Progenitor cell of endocrine pancreas (in vitro differentiated cells): ENCODE measurements around the gene TOGARAM1. TPM values are rescaled to one million over a fixed set of nuclear protein-coding genes. Genes with fewer than 3 reads are reported as not detected.

Experiments used
- DNase-seq: peaks from one replicate; pipeline ENCODE4 v3.0.0; 2021; ENCODE audit warnings: low spot score; ENCODE audit not compliant: unreplicated experiment
- H3K27ac Mint-ChIP-seq: 2 replicates; pipeline ENCODE4 v1.8.0; 2021; ENCODE audit warnings: mild to moderate bottlenecking, moderate library complexity, mixed read lengths
- H3K27me3 Mint-ChIP-seq: 2 replicates; pipeline ENCODE4 v1.8.0; 2021; ENCODE audit warnings: mixed read lengths
- H3K36me3 Mint-ChIP-seq: 2 replicates; pipeline ENCODE4 v1.8.0; 2022; ENCODE audit warnings: mixed read lengths; ENCODE audit not compliant: insufficient read depth
- H3K4me1 Mint-ChIP-seq: 2 replicates; pipeline ENCODE4 v1.8.0; 2021; ENCODE audit warnings: low read depth, mixed read lengths
- H3K4me3 Mint-ChIP-seq: 2 replicates; pipeline ENCODE4 v1.8.0; 2021; ENCODE audit warnings: low read depth, mild to moderate bottlenecking, moderate library complexity, mixed read lengths
- H3K9me3 Mint-ChIP-seq: 2 replicates; pipeline ENCODE4 v1.8.0; 2021; ENCODE audit warnings: low read depth, mixed read lengths
- total RNA-seq: library from RNA; stranded (reverse); gene quantifications from 2 replicates; pipeline ENCODE4 v1.2.1, GENCODE V29; 2021
- TF ChIP-seq, protein P1 (sequence below): fragments of 200-600 bp; sonication (generic); IDR thresholded peaks from one replicate; pipeline ENCODE4 v1.5.0; 2021; ENCODE audit warnings: antibody characterized with exemption, mild to moderate bottlenecking; ENCODE audit not compliant: unreplicated experiment

The TOGARAM1 gene
- total RNA-seq, 1 donor from 2014 or later = 25.0 TPM

DNA sequence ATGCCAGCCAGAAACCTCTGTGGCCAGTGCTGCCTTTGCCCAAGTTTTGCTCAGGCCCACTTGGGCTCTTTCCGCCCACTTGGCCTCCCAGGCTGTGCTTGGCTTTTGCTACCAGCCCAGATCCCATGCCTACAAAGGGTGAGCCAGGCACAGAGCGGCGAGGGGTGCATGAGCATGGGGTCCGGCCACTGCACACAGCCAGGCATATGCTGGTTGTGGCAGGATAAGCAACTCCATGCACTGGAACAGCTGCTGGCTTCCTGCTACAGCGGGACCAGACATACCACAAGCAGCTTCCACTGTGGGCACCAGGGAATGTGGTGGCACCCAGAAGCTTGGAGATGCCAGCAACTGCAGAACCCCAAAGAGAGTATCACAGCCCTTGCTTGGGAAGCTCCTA, 76.3 kb downstream of the TOGARAM1 start:
- no peak for DNase-seq
- H3K4me3 Mint-ChIP-seq = no peak overlapping the region
- no peak overlapping the region for H3K27ac Mint-ChIP-seq
- H3K9me3 Mint-ChIP-seq = peaks cover 2% of the 10 kb centered on the region
- H3K36me3 Mint-ChIP-seq = peaks cover 41% of the 10 kb centered on the region
- TF ChIP-seq, protein P1, sequence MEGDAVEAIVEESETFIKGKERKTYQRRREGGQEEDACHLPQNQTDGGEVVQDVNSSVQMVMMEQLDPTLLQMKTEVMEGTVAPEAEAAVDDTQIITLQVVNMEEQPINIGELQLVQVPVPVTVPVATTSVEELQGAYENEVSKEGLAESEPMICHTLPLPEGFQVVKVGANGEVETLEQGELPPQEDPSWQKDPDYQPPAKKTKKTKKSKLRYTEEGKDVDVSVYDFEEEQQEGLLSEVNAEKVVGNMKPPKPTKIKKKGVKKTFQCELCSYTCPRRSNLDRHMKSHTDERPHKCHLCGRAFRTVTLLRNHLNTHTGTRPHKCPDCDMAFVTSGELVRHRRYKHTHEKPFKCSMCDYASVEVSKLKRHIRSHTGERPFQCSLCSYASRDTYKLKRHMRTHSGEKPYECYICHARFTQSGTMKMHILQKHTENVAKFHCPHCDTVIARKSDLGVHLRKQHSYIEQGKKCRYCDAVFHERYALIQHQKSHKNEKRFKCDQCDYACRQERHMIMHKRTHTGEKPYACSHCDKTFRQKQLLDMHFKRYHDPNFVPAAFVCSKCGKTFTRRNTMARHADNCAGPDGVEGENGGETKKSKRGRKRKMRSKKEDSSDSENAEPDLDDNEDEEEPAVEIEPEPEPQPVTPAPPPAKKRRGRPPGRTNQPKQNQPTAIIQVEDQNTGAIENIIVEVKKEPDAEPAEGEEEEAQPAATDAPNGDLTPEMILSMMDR = no peak
- H3K27me3 Mint-ChIP-seq = no peaks in the 10 kb centered on the region
- H3K4me1 Mint-ChIP-seq = peaks cover 3% of the 10 kb centered on the region

DNA sequence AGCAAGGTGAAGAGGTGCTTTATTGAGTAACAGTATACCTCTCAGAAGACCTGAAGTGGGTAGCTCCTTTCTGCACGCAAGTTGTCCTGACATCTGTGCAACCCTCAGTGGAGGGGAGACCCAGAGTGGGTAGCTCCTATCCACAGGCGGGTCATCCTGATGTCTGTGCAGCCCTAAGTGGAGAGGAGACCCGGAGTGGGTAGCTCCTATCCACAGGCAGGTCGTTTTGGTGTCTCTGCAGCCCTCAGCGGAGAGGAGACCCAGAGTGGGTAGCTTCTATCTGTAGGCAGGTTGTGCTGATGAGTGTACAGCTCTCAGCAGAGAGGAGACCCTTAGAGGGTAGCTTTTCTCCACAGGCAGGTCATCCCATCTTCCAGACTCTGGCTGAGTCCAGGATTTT, 76.9 kb downstream of the TOGARAM1 start:
- H3K36me3 Mint-ChIP-seq = peaks cover 41% of the 10 kb centered on the region
- H3K4me3 Mint-ChIP-seq = no peak overlapping the region
- no peak overlapping the region for H3K27ac Mint-ChIP-seq
- H3K4me1 Mint-ChIP-seq = peaks cover 3% of the 10 kb centered on the region
- no peaks in the 10 kb centered on the region for H3K27me3 Mint-ChIP-seq
- TF ChIP-seq, protein P1 = no peak
- DNase-seq = no peak
- H3K9me3 Mint-ChIP-seq = peaks cover 2% of the 10 kb centered on the region

DNA sequence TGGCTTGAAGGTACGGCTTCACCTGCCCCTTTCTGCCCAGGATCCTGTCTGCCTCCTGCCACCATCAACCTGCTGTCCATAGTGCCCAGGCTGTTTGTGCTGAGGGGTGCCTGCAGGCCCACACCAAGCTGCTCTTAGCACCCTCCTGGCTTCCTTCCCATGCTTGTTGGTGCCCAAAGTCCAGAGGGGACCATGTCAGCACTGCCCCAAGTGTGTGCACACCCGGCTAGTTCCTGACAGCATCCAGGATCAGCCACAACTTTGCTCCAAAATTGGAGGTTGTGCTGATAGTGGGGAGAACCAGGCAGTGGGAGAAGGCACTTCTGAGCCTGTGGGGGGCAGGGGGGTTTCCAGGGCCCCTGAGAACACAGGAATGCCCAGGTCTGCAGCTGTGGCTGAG, 77.4 kb downstream of the TOGARAM1 start:
- H3K4me1 Mint-ChIP-seq = peaks cover 3% of the 10 kb centered on the region
- H3K27me3 Mint-ChIP-seq = no peaks in the 10 kb centered on the region
- H3K9me3 Mint-ChIP-seq = peaks cover 2% of the 10 kb centered on the region
- TF ChIP-seq, protein P1 = no peak
- H3K36me3 Mint-ChIP-seq = peaks cover 39% of the 10 kb centered on the region
- H3K27ac Mint-ChIP-seq = no peak overlapping the region
- DNase-seq = no peak
- H3K4me3 Mint-ChIP-seq = no peak overlapping the region

DNA sequence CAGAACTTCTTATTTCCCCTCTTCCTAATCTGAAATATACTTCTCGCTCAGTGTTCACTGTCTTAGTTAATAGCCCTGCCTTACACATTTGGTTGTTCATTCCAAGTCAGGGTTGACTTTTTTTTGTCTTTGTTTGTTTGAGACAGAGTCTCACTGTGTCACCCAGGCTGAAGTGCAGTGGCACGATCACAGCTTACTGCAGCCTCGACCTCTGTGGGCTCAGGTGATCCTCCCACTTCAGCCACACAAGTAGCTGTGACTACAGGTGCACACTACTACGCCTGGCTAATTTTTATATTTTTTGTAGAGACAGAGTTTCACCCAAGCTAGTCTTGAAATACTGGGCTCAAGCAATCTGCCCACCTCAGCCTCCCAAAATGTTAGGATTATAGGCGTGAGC, 79.7 kb downstream of the TOGARAM1 start:
- no peak for DNase-seq
- TF ChIP-seq, protein P1 = no peak
- H3K4me1 Mint-ChIP-seq = peaks cover 3% of the 10 kb centered on the region
- H3K9me3 Mint-ChIP-seq = peaks cover under 1% of the 10 kb centered on the region
- peaks cover 34% of the 10 kb centered on the region for H3K36me3 Mint-ChIP-seq
- H3K27ac Mint-ChIP-seq = no peak overlapping the region
- no peaks in the 10 kb centered on the region for H3K27me3 Mint-ChIP-seq
- H3K4me3 Mint-ChIP-seq = no peak overlapping the region

DNA sequence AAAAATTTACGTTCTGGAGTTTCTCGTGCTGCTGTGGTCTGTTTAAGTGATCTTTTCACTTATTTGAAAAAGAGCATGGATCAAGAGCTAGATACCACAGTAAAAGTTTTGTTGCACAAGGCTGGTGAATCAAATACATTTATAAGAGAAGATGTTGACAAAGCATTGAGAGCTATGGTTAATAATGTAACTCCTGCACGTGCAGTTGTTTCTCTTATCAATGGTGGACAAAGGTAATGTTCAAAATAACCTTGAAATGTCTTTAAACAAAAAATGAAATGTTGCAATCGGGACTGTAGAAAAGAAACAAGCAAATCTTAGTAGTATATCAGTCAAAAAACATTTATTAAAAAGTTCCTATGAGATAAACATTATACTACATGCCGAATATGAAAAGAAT, 82.6 kb downstream of the TOGARAM1 start:
- no peak overlapping the region for H3K4me3 Mint-ChIP-seq
- DNase-seq = no peak
- H3K36me3 Mint-ChIP-seq = peaks cover 23% of the 10 kb centered on the region
- no peak overlapping the region for H3K27ac Mint-ChIP-seq
- H3K4me1 Mint-ChIP-seq = peaks cover 3% of the 10 kb centered on the region
- H3K9me3 Mint-ChIP-seq = no peaks in the 10 kb centered on the region
- TF ChIP-seq, protein P1 = no peak
- no peaks in the 10 kb centered on the region for H3K27me3 Mint-ChIP-seq
